K562 (cell line): ENCODE data around the gene TTLL3. TPM values are rescaled to one million over a fixed set of nuclear protein-coding genes. Genes with fewer than 3 reads are reported as not detected.

Experiments used
- DPF2 ChIP-seq: fragments of 450-650 bp; IDR thresholded peaks from 2 replicates; pipeline ENCODE4 v1.6.1; 2016
- ERF ChIP-seq: fragments of 450-650 bp; formaldehyde crosslinking; IDR thresholded peaks from 2 replicates; pipeline ENCODE4 v1.4.0; 2020; ENCODE audit warnings: mild to moderate bottlenecking, mixed read lengths
- KAT8 ChIP-seq: fragments of 450-650 bp; IDR thresholded peaks from 2 replicates; pipeline ENCODE4 v1.6.1; 2016; ENCODE audit warnings: low read depth, mild to moderate bottlenecking
- NBN ChIP-seq: fragments of 450-650 bp; IDR thresholded peaks from 2 replicates; pipeline ENCODE4 v1.6.1; 2016; ENCODE audit warnings: low read depth, mild to moderate bottlenecking
- ZNF165 ChIP-seq: fragments of 250-450 bp; sonication (Bioruptor Pico); IDR thresholded peaks from 2 replicates; pipeline ENCODE4 v1.4.0; 2020; ENCODE audit warnings: borderline replicate concordance
- ZNF24 ChIP-seq: fragments of 450-650 bp; IDR thresholded peaks from 2 replicates; pipeline ENCODE4 v1.6.1; 2016
- polyA plus RNA-seq, 8 experiments: library from polyadenylated mRNA; depleted of rRNA in 4 of 8; stranded (reverse) in 5 of 8; unstranded in 3 of 8; fragments of >200 nt; fragmentation: Nextera tagmentation in 2 of 8; fragmentation: Illumina TruSeq in 1 of 8; extraction: Ambion mirVana in 2 of 8; extraction: Trizol in 1 of 8; gene quantifications; 2 replicates each; pipeline versions ENCODE4 v1.2.1 to v1.2.3, GENCODE V29; 2011 to 2014; ENCODE audit warnings: inconsistent platforms in 1 of 8, missing spikeins in 1 of 8
- total RNA-seq, 7 experiments: library from RNA; depleted of rRNA in 6 of 7; stranded (reverse); fragments of >200 nt in 6 of 7; fragmentation: Illumina TruSeq in 2 of 7; extraction: Trizol in 2 of 7; gene quantifications; 2 replicates each; pipeline versions ENCODE4 v1.2.1 to v1.2.3, GENCODE V29; 2011 to 2021; ENCODE audit warnings: low replicate concordance in 1 of 7
- TF ChIP-seq, protein P1 (sequence below): fragments of 250-450 bp; sonication (Bioruptor Pico); IDR thresholded peaks from 2 replicates; pipeline ENCODE4 v1.5.0; 2021; ENCODE audit warnings: mild to moderate bottlenecking, borderline replicate concordance
- TF ChIP-seq, protein P2 (sequence below): sonication (generic); formaldehyde crosslinking; IDR thresholded peaks from 2 replicates; pipeline ENCODE4 v1.8.0; 2023; ENCODE audit warnings: mild to moderate bottlenecking, missing genetic modification reagents
- TF ChIP-seq, protein P3 (sequence below): fragments of 250-450 bp; sonication (Bioruptor Pico); IDR thresholded peaks from 2 replicates; pipeline ENCODE4 v1.4.0; 2020
- TF ChIP-seq, protein P4 (sequence below): fragments of 250-450 bp; sonication (Bioruptor Pico); IDR thresholded peaks from 2 replicates; pipeline ENCODE4 v1.4.0; 2020; ENCODE audit warnings: mild to moderate bottlenecking, moderate library complexity
- TF ChIP-seq, protein P5 (sequence below): fragments of 450-650 bp; IDR thresholded peaks from 2 replicates; pipeline ENCODE4 v1.6.1; 2014; ENCODE audit warnings: low read depth, mild to moderate bottlenecking, moderate library complexity, borderline replicate concordance
- TF ChIP-seq, protein P6 (sequence below), 2 experiments: IDR thresholded peaks; 2 replicates each; pipeline ENCODE4 v1.6.1; 2011; ENCODE audit warnings: borderline replicate concordance in 1 of 2, control low read depth in 1 of 2, low read depth in 1 of 2, low read length in 1 of 2, mild to moderate bottlenecking in 1 of 2, mixed read lengths in 1 of 2, moderate library complexity in 1 of 2; ENCODE audit not compliant: insufficient read depth in 1 of 2, insufficient read length in 1 of 2, poor library complexity in 1 of 2, severe bottlenecking in 1 of 2; ENCODE audit errors: extremely low read depth in 1 of 2

The TTLL3 gene
- total and polyA plus RNA-seq, 9 of the 15 experiments (the other 6 are each of a cell fraction or from before 2014, with no cell fraction given): 8.9 to 106 (median 33.2) TPM

DNA sequence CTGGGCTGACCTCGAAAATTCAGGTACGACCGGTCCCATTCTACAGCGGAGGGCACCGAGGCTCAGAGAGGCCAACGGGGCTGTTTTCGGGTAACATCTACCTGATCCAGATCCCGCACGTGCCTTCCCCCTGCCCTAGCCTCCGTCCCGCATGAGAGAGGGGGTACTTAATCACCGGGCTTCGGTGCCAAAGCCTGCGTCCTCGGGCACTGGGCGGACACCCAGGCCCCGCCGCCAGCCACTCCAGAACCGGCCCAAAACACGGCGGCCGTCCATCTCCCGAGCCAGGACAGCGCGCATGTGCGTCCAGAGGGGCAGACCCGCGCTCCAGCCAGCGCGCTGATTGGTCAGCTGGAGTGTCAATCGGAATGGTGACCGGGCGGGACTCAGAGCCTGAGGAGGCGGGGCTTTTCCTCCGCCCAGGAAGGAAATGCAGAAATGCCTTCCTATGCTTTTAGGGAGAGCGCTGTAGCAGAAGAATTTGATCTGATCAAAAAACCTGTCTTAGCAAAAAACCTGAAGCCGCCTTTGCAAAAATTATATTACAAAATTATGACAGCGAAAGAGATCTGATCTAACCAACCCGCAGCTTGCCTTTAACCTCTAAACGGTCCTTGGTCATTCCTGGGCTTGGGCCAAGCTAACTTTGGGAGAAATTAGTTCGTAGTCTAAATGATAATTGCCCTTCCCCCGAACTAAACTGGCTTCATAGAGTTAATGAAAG is 33.8 kb downstream of the TTLL3 start, which contains the start of gene RPUSD3 (continued):
- TF ChIP-seq, protein P1, sequence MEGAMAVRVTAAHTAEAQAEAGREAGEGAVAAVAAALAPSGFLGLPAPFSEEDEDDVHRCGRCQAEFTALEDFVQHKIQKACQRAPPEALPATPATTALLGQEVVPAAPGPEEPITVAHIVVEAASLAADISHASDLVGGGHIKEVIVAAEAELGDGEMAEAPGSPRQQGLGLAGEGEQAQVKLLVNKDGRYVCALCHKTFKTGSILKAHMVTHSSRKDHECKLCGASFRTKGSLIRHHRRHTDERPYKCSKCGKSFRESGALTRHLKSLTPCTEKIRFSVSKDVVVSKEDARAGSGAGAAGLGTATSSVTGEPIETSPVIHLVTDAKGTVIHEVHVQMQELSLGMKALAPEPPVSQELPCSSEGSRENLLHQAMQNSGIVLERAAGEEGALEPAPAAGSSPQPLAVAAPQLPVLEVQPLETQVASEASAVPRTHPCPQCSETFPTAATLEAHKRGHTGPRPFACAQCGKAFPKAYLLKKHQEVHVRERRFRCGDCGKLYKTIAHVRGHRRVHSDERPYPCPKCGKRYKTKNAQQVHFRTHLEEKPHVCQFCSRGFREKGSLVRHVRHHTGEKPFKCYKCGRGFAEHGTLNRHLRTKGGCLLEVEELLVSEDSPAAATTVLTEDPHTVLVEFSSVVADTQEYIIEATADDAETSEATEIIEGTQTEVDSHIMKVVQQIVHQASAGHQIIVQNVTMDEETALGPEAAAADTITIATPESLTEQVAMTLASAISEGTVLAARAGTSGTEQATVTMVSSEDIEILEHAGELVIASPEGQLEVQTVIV (CRISPR knock-in tag): no peak
- TF ChIP-seq DPF2 (peak; percentile 67), ERF (CRISPR knock-in tag) (peak; percentile 78), ZNF24 (no peak), KAT8 (peak; percentile 41; the same call in 1 of the 2 replicates), NBN (peak; percentile 1; the same call in 1 of the 2 replicates), ZNF165 (CRISPR knock-in tag) (no peak)
- TF ChIP-seq, protein P2, sequence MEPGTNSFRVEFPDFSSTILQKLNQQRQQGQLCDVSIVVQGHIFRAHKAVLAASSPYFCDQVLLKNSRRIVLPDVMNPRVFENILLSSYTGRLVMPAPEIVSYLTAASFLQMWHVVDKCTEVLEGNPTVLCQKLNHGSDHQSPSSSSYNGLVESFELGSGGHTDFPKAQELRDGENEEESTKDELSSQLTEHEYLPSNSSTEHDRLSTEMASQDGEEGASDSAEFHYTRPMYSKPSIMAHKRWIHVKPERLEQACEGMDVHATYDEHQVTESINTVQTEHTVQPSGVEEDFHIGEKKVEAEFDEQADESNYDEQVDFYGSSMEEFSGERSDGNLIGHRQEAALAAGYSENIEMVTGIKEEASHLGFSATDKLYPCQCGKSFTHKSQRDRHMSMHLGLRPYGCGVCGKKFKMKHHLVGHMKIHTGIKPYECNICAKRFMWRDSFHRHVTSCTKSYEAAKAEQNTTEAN: no peak
- TF ChIP-seq, protein P3, sequence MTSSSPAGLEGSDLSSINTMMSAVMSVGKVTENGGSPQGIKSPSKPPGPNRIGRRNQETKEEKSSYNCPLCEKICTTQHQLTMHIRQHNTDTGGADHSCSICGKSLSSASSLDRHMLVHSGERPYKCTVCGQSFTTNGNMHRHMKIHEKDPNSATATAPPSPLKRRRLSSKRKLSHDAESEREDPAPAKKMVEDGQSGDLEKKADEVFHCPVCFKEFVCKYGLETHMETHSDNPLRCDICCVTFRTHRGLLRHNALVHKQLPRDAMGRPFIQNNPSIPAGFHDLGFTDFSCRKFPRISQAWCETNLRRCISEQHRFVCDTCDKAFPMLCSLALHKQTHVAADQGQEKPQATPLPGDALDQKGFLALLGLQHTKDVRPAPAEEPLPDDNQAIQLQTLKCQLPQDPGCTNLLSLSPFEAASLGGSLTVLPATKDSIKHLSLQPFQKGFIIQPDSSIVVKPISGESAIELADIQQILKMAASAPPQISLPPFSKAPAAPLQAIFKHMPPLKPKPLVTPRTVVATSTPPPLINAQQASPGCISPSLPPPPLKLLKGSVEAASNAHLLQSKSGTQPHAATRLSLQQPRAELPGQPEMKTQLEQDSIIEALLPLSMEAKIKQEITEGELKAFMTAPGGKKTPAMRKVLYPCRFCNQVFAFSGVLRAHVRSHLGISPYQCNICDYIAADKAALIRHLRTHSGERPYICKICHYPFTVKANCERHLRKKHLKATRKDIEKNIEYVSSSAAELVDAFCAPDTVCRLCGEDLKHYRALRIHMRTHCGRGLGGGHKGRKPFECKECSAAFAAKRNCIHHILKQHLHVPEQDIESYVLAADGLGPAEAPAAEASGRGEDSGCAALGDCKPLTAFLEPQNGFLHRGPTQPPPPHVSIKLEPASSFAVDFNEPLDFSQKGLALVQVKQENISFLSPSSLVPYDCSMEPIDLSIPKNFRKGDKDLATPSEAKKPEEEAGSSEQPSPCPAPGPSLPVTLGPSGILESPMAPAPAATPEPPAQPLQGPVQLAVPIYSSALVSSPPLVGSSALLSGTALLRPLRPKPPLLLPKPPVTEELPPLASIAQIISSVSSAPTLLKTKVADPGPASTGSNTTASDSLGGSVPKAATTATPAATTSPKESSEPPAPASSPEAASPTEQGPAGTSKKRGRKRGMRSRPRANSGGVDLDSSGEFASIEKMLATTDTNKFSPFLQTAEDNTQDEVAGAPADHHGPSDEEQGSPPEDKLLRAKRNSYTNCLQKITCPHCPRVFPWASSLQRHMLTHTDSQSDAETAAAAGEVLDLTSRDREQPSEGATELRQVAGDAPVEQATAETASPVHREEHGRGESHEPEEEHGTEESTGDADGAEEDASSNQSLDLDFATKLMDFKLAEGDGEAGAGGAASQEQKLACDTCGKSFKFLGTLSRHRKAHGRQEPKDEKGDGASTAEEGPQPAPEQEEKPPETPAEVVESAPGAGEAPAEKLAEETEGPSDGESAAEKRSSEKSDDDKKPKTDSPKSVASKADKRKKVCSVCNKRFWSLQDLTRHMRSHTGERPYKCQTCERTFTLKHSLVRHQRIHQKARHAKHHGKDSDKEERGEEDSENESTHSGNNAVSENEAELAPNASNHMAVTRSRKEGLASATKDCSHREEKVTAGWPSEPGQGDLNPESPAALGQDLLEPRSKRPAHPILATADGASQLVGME (CRISPR knock-in tag): peak; percentile 40; the same call in 1 of the 2 replicates
- TF ChIP-seq, protein P4, sequence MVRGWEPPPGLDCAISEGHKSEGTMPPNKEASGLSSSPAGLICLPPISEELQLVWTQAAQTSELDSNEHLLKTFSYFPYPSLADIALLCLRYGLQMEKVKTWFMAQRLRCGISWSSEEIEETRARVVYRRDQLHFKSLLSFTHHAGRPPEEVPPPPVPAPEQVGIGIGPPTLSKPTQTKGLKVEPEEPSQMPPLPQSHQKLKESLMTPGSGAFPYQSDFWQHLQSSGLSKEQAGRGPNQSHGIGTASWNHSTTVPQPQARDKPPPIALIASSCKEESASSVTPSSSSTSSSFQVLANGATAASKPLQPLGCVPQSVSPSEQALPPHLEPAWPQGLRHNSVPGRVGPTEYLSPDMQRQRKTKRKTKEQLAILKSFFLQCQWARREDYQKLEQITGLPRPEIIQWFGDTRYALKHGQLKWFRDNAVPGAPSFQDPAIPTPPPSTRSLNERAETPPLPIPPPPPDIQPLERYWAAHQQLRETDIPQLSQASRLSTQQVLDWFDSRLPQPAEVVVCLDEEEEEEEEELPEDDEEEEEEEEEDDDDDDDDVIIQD (CRISPR knock-in tag): no peak
- TF ChIP-seq, protein P5, sequence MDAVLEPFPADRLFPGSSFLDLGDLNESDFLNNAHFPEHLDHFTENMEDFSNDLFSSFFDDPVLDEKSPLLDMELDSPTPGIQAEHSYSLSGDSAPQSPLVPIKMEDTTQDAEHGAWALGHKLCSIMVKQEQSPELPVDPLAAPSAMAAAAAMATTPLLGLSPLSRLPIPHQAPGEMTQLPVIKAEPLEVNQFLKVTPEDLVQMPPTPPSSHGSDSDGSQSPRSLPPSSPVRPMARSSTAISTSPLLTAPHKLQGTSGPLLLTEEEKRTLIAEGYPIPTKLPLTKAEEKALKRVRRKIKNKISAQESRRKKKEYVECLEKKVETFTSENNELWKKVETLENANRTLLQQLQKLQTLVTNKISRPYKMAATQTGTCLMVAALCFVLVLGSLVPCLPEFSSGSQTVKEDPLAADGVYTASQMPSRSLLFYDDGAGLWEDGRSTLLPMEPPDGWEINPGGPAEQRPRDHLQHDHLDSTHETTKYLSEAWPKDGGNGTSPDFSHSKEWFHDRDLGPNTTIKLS: no peak
- TF ChIP-seq, protein P6, sequence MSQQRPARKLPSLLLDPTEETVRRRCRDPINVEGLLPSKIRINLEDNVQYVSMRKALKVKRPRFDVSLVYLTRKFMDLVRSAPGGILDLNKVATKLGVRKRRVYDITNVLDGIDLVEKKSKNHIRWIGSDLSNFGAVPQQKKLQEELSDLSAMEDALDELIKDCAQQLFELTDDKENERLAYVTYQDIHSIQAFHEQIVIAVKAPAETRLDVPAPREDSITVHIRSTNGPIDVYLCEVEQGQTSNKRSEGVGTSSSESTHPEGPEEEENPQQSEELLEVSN (IDR thresholded peaks at IDR 0.05; ENCODE audit: borderline replicate concordance in 1 of 2, extremely low read depth in 1 of 2, insufficient read depth in 1 of 2, insufficient read length in 1 of 2, low read depth in 1 of 2, low read length in 1 of 2, poor library complexity in 1 of 2, severe bottlenecking in 1 of 2): peak in 1 of 2 experiments; percentile 71
